Vagina (tissue), 2 donors: ENCODE results near the gene NPAS2. TPM values are rescaled to one million over a fixed set of nuclear protein-coding genes. Genes with fewer than 3 reads are reported as not detected.

Experiments used
- DNase-seq, 2 donors: peaks; one replicate each; pipeline ENCODE4 v3.0.0-alpha.2; 2017; ENCODE audit errors: extremely low spot score in 2 of 2
- H3K27ac ChIP-seq: fragments of 200-600 bp; sonication (generic); one replicate; pipeline ENCODE4 v1.5.1; 2019
- H3K27me3 ChIP-seq: fragments of 200-600 bp; sonication (generic); one replicate; pipeline ENCODE4 v1.5.1; 2019
- H3K36me3 ChIP-seq, 2 donors: fragments of 200-600 bp; sonication (generic); one replicate each; pipeline ENCODE4 v1.5.1; 2017 to 2019
- H3K4me1 ChIP-seq: fragments of 200-600 bp; sonication (generic); one replicate; pipeline ENCODE4 v1.5.1; 2019
- H3K4me3 ChIP-seq, 2 donors: fragments of 200-600 bp; sonication (generic); 1 replicate in 1 of 2; 2 replicates in 1 of 2; pipeline ENCODE4 v1.5.1; 2016 to 2019
- H3K9me3 ChIP-seq: fragments of 200-600 bp; sonication (generic); one replicate; pipeline ENCODE4 v1.5.1; 2019
- POLR2A ChIP-seq, 2 donors: fragments of 450-650 bp; IDR thresholded peaks; one replicate each; pipeline ENCODE4 v1.6.1; 2017; ENCODE audit warnings: antibody characterized with exemption in 2 of 2, mild to moderate bottlenecking in 2 of 2, moderate library complexity in 2 of 2
- POLR2AphosphoS5 ChIP-seq, 2 donors: sonication (generic); formaldehyde crosslinking; IDR thresholded peaks; one replicate each; pipeline ENCODE4 v1.9.0; 2017; ENCODE audit warnings: antibody characterized with exemption in 2 of 2, mild to moderate bottlenecking in 2 of 2, low read depth in 1 of 2; ENCODE audit not compliant: insufficient read depth in 1 of 2
- intact Hi-C: fragments of 100-400 bp; cut with DNase I; formaldehyde crosslinking; loops from one replicate; pipeline ENCODE4 v1.15.1; 2023
- total RNA-seq: library from RNA; depleted of rRNA; stranded (reverse); fragments of >200 nt; gene quantifications from one replicate; pipeline ENCODE4 v1.2.3, GENCODE V29; 2016
- TF ChIP-seq, protein P1 (sequence below), 3 experiments: fragments of 450-650 bp in 2 of 3; fragments of 200-600 bp in 1 of 3; sonication (generic) in 1 of 3; IDR thresholded peaks; one replicate each; pipeline ENCODE4 v1.5.1; 2017 to 2019; ENCODE audit warnings: antibody characterized with exemption in 3 of 3, mild to moderate bottlenecking in 2 of 3, moderate library complexity in 2 of 3

Gene NPAS2
- total RNA-seq, 1 donor from 2014 or later = 37.6 TPM

- Histone ChIP-seq H3K27ac (no peak overlapping the region), H3K36me3 (no peaks in the 10 kb centered on the region), H3K4me1 (no peaks in the 10 kb centered on the region), H3K4me3 (no peak overlapping the region), H3K27me3 (no peaks in the 10 kb centered on the region), H3K9me3 (no peaks in the 10 kb centered on the region)
- TF ChIP-seq POLR2A (IDR thresholded peaks at IDR 0.05) (no peak), POLR2AphosphoS5 (IDR thresholded peaks at IDR 0.05; ENCODE audit: insufficient read depth in 1 of 2, low read depth in 1 of 2) (no peak)
- TF ChIP-seq, protein P1, sequence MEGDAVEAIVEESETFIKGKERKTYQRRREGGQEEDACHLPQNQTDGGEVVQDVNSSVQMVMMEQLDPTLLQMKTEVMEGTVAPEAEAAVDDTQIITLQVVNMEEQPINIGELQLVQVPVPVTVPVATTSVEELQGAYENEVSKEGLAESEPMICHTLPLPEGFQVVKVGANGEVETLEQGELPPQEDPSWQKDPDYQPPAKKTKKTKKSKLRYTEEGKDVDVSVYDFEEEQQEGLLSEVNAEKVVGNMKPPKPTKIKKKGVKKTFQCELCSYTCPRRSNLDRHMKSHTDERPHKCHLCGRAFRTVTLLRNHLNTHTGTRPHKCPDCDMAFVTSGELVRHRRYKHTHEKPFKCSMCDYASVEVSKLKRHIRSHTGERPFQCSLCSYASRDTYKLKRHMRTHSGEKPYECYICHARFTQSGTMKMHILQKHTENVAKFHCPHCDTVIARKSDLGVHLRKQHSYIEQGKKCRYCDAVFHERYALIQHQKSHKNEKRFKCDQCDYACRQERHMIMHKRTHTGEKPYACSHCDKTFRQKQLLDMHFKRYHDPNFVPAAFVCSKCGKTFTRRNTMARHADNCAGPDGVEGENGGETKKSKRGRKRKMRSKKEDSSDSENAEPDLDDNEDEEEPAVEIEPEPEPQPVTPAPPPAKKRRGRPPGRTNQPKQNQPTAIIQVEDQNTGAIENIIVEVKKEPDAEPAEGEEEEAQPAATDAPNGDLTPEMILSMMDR (IDR thresholded peaks at IDR 0.05) = no peak
- DNase-seq = peak in 1 of 2 donors; percentile 34
- intact Hi-C loops = no loop called here
These were observed 89.7 kb downstream of the NPAS2 start for GRCh38 chr2:100909534-100910081.

DNA sequence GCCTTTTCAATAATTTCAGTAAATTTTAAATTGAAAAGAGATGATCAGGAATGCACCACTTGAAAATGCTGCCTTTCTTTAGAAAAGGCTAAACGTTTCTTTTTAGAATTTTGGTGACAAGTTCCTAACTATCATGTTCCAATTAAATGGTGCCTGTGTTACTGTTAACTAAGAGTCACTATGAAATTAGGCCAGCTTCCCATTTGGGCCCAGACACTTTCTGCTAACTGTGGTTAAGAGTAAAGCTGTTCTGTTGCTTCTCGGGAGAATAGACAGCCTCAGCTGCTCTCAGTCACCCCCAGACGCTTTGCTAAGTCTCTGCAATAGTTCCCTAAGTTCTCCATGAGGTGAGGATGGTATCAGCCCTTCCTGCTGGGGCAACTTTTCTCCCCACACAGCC lies 90.2 kb downstream of the NPAS2 start:
- no peaks in the 10 kb centered on the region for H3K4me1 ChIP-seq
- H3K4me3 ChIP-seq = no peak overlapping the region
- H3K36me3 ChIP-seq = no peaks in the 10 kb centered on the region
- no peaks in the 10 kb centered on the region for H3K9me3 ChIP-seq
- H3K27ac ChIP-seq = no peak overlapping the region
- TF ChIP-seq POLR2AphosphoS5 (IDR thresholded peaks at IDR 0.05; ENCODE audit: insufficient read depth in 1 of 2, low read depth in 1 of 2) (no peak), POLR2A (IDR thresholded peaks at IDR 0.05) (no peak)
- TF ChIP-seq, protein P1 (IDR thresholded peaks at IDR 0.05) = no peak
- H3K27me3 ChIP-seq = no peaks in the 10 kb centered on the region
- peak in 1 of 2 donors; percentile 2 for DNase-seq
- intact Hi-C loops = no loop called here

- H3K27me3 ChIP-seq = no peaks in the 10 kb centered on the region
- no peaks in the 10 kb centered on the region for H3K4me1 ChIP-seq
- H3K4me3 ChIP-seq = no peak overlapping the region
- no peak overlapping the region for H3K27ac ChIP-seq
- no peaks in the 10 kb centered on the region for H3K36me3 ChIP-seq
- DNase-seq = no peak
- H3K9me3 ChIP-seq = no peaks in the 10 kb centered on the region
- intact Hi-C loops = no loop called here
- TF ChIP-seq POLR2AphosphoS5 (IDR thresholded peaks at IDR 0.05; ENCODE audit: insufficient read depth in 1 of 2, low read depth in 1 of 2) = no peak
These were observed 99.4 kb downstream of the NPAS2 start for GRCh38 chr2:100919316-100919715.

DNA sequence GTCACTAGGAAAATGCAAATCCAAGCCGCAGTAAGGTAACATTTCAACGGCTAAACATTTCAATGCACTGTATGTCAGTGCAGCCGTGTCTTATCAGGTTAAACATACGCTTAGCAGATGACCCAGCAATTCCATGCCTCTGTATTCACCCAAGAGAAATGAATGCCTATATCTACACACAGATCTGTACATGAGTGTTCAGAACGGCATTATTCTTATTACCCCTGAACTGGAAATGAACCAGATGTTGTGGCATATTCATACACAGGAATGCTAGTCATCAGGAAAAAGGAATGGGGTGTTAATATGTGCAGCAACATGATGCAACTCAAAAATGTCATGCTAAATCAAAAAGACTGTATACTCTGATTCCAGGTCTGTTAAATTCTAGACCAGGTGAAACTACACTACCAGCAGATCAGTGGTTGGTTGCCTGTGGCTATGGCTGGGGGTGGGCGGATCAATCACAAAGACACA lies 101.8 kb downstream of the NPAS2 start:
- TF ChIP-seq POLR2AphosphoS5 (IDR thresholded peaks at IDR 0.05; ENCODE audit: insufficient read depth in 1 of 2, low read depth in 1 of 2) (no peak), POLR2A (IDR thresholded peaks at IDR 0.05) (no peak)
- TF ChIP-seq, protein P1 (IDR thresholded peaks at IDR 0.05) = no peak
- H3K9me3 ChIP-seq = no peaks in the 10 kb centered on the region
- intact Hi-C loops = loop anchor here (1.0 kb wide), 1 partner anchor 104 kb away; no protein-coding TSS in a partner anchor
- no peak overlapping the region for H3K4me3 ChIP-seq
- H3K27ac ChIP-seq = no peak overlapping the region
- DNase-seq = no peak
- H3K4me1 ChIP-seq = no peaks in the 10 kb centered on the region
- H3K27me3 ChIP-seq = no peaks in the 10 kb centered on the region
- H3K36me3 ChIP-seq = no peaks in the 10 kb centered on the region

GRCh38 chr2:100923461-100924060 lies 103.6 kb downstream of the NPAS2 start:
- H3K36me3 ChIP-seq = no peaks in the 10 kb centered on the region
- intact Hi-C loops = no loop called here
- no peak overlapping the region for H3K4me3 ChIP-seq
- DNase-seq = no peak
- no peaks in the 10 kb centered on the region for H3K27me3 ChIP-seq
- no peaks in the 10 kb centered on the region for H3K9me3 ChIP-seq
- no peaks in the 10 kb centered on the region for H3K4me1 ChIP-seq
- H3K27ac ChIP-seq = no peak overlapping the region
- no peak for TF ChIP-seq POLR2A (IDR thresholded peaks at IDR 0.05)
- TF ChIP-seq, protein P1 (IDR thresholded peaks at IDR 0.05) = no peak
- TF ChIP-seq POLR2AphosphoS5 (IDR thresholded peaks at IDR 0.05; ENCODE audit: insufficient read depth in 1 of 2, low read depth in 1 of 2) = no peak
